ENCODE measurements around the gene KIAA1217.
A peak's percentile ranks its signal among the peaks of the same experiment; 100 is the strongest.

KIAA1217 gene

GRCh38 chr10:24307696-24308485, 99.0 kb downstream of the KIAA1217 start:
- H3K4me3 ChIP-seq: no peak overlapping the region
- no peak overlapping the region for H3K9ac ChIP-seq
- no peak overlapping the region for H3K27ac ChIP-seq
- no peaks in the 10 kb centered on the region for H3K36me3 ChIP-seq
- H3K4me1 ChIP-seq: no peaks in the 10 kb centered on the region
- peaks cover 0 to 3% (median 0%) of the 10 kb centered on the region in 11 experiments; a peak in 2 of 22 replicates for H3K9me3 ChIP-seq (replicated peaks in 1 of 11)
- no peak overlapping the region for H3K4me2 ChIP-seq
- H4K20me1 ChIP-seq: no peaks in the 10 kb centered on the region
- TF ChIP-seq Cebpa-rat (IDR thresholded peaks at IDR 0.05): no peak
- no peaks in the 10 kb centered on the region for H3K27me3 ChIP-seq

- no peak overlapping the region for H3K4me2 ChIP-seq
- H3K27me3 ChIP-seq: no peaks in the 10 kb centered on the region
- no peak overlapping the region for H3K27ac ChIP-seq
- no peaks in the 10 kb centered on the region for H3K36me3 ChIP-seq
- no peak overlapping the region for H3K4me3 ChIP-seq
- peaks cover 0 to 2% (median 0%) of the 10 kb centered on the region in 10 experiments; a peak in 1 of 20 replicates for H3K4me1 ChIP-seq
- TF ChIP-seq Cebpa-rat (IDR thresholded peaks at IDR 0.05): no peak
- no peaks in the 10 kb centered on the region for H4K20me1 ChIP-seq
- no peaks in the 10 kb centered on the region for H3K9me3 ChIP-seq (replicated peaks in 1 of 11)
- no peak overlapping the region for H3K9ac ChIP-seq
Measured at GRCh38 chr10:24310104-24310503, 101.2 kb downstream of the KIAA1217 start.

GRCh38 chr10:24311888-24312287, 103.0 kb downstream of the KIAA1217 start:
- no peak for TF ChIP-seq Cebpa-rat (IDR thresholded peaks at IDR 0.05)
- H3K9me3 ChIP-seq (replicated peaks in 1 of 11): no peaks in the 10 kb centered on the region
- peaks cover 0 to 7% (median 0%) of the 10 kb centered on the region in 10 experiments; a peak in 1 of 20 replicates for H3K4me1 ChIP-seq
- H3K4me3 ChIP-seq: no peak overlapping the region
- H3K27ac ChIP-seq: no peak overlapping the region
- no peaks in the 10 kb centered on the region for H3K27me3 ChIP-seq
- no peaks in the 10 kb centered on the region for H4K20me1 ChIP-seq
- no peak overlapping the region for H3K4me2 ChIP-seq
- H3K36me3 ChIP-seq: no peaks in the 10 kb centered on the region
- H3K9ac ChIP-seq: no peak overlapping the region

DNA sequence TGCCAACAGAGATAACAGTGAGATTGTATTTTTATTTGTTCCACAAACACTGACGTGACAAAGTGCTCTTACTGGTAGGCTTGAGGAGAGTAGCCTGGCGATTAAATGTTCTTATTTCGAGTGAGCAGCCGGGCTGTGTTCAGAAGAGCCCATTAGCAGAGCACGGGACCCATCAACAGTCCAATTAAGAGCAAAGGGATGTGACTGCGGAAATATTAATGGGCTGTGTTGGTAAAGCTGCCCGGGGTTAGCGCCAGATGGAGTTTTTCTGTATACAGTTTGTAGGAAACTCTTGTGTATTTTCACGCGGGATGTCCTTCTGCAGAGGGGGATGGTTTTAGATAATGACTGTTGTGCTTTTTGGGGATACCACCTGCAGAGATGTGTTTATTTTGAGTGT, 104.3 kb downstream of the KIAA1217 start:
- no peak overlapping the region for H3K4me2 ChIP-seq
- no peak overlapping the region for H3K4me3 ChIP-seq
- H3K9me3 ChIP-seq (replicated peaks in 1 of 11): no peaks in the 10 kb centered on the region
- H3K27ac ChIP-seq: no peak overlapping the region
- H3K27me3 ChIP-seq: no peaks in the 10 kb centered on the region
- H3K9ac ChIP-seq: no peak overlapping the region
- H3K4me1 ChIP-seq: peaks cover 0 to 7% (median 0%) of the 10 kb centered on the region in 10 experiments; a peak in 1 of 20 replicates
- no peaks in the 10 kb centered on the region for H3K36me3 ChIP-seq
- H4K20me1 ChIP-seq: no peaks in the 10 kb centered on the region
- no peak for TF ChIP-seq Cebpa-rat (IDR thresholded peaks at IDR 0.05)

GRCh38 chr10:24315211-24315610, 106.3 kb downstream of the KIAA1217 start:
- Histone ChIP-seq H3K9me3 (replicated peaks in 1 of 11) (no peaks in the 10 kb centered on the region), H3K27ac (no peak overlapping the region), H3K27me3 (no peaks in the 10 kb centered on the region), H4K20me1 (no peaks in the 10 kb centered on the region), H3K4me3 (no peak overlapping the region), H3K9ac (no peak overlapping the region), H3K36me3 (no peaks in the 10 kb centered on the region), H3K4me1 (peaks cover 0 to 9% (median 0%) of the 10 kb centered on the region in 10 experiments; a peak in 6 of 20 replicates), H3K4me2 (peak overlapping the region in 1 of 11 experiments; percentile 17; a peak in 1 of 22 replicates)
- no peak for TF ChIP-seq Cebpa-rat (IDR thresholded peaks at IDR 0.05)

- Histone ChIP-seq H3K9me3 (replicated peaks in 1 of 11) (no peaks in the 10 kb centered on the region), H3K9ac (no peak overlapping the region), H3K36me3 (no peaks in the 10 kb centered on the region), H4K20me1 (no peaks in the 10 kb centered on the region), H3K27ac (no peak overlapping the region), H3K4me2 (no peak overlapping the region), H3K4me1 (peaks cover 0 to 25% (median 11%) of the 10 kb centered on the region in 10 experiments; a peak in 15 of 20 replicates), H3K4me3 (no peak overlapping the region), H3K27me3 (no peaks in the 10 kb centered on the region)
- no peak for TF ChIP-seq Cebpa-rat (IDR thresholded peaks at IDR 0.05)
Measured at GRCh38 chr10:24318517-24318916, 109.6 kb downstream of the KIAA1217 start.

GRCh38 chr10:24320373-24320772, 111.4 kb downstream of the KIAA1217 start:
- Histone ChIP-seq H3K9ac (no peak overlapping the region), H3K27ac (0 out of 22 replicates have a peak overlapping the region, but pooled peaks of 1 of the 11 experiments have one; percentile 33), H3K4me2 (peak overlapping the region in 3 of 11 experiments; percentile 28 to 67 (median 51); a peak in 4 of 22 replicates), H3K4me3 (no peak overlapping the region), H4K20me1 (no peaks in the 10 kb centered on the region), H3K36me3 (no peaks in the 10 kb centered on the region), H3K9me3 (replicated peaks in 1 of 11) (no peaks in the 10 kb centered on the region), H3K4me1 (peaks cover 0 to 20% (median 11%) of the 10 kb centered on the region in 10 experiments; a peak in 15 of 20 replicates), H3K27me3 (no peaks in the 10 kb centered on the region)
- no peak for TF ChIP-seq Cebpa-rat (IDR thresholded peaks at IDR 0.05)

DNA sequence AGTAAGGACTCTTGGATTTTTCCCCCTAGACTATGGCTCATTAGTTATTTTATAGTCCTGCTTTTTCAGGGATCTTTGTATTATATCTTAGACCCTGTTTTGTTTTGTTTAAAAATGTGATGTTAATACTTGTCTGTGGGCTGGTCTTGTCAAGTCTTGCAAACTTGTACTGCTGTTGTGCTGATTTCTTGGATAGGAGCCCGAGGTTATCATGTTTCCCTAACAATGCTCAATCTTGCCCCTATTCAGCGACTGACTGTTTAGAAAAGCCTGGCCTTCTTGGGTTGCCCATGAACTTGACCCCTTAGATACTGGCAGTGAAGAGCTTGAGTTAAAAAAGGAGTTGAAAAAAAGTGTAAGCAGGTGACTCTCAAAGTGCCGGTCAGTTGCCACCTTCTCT, 115.7 kb downstream of the KIAA1217 start:
- H3K9ac ChIP-seq: no peak overlapping the region
- peaks cover 16 to 29% (median 22%) of the 10 kb centered on the region in 11 experiments for H3K9me3 ChIP-seq (replicated peaks in 1 of 11)
- peaks cover 0 to 18% (median 11%) of the 10 kb centered on the region in 10 experiments; a peak in 15 of 20 replicates for H3K4me1 ChIP-seq
- H4K20me1 ChIP-seq: no peaks in the 10 kb centered on the region
- no peaks in the 10 kb centered on the region for H3K27me3 ChIP-seq
- H3K36me3 ChIP-seq: peaks cover 0 to 8% (median 0%) of the 10 kb centered on the region in 11 experiments; a peak in 1 of 22 replicates
- TF ChIP-seq Cebpa-rat (IDR thresholded peaks at IDR 0.05): no peak
- no peak overlapping the region for H3K27ac ChIP-seq
- no peak overlapping the region for H3K4me2 ChIP-seq
- no peak overlapping the region for H3K4me3 ChIP-seq

GRCh38 chr10:24331457-24331856, 122.5 kb downstream of the KIAA1217 start:
- Histone ChIP-seq H4K20me1 (no peaks in the 10 kb centered on the region), H3K9ac (no peak overlapping the region), H3K27me3 (no peaks in the 10 kb centered on the region), H3K4me3 (no peak overlapping the region), H3K36me3 (peaks cover 0 to 8% (median 0%) of the 10 kb centered on the region in 11 experiments; a peak in 1 of 22 replicates), H3K4me2 (0 out of 22 replicates have a peak overlapping the region, but pooled peaks of 2 of the 11 experiments have one; percentile 1 to 21), H3K4me1 (peaks cover 0 to 6% (median 0%) of the 10 kb centered on the region in 10 experiments; a peak in 3 of 20 replicates), H3K9me3 (replicated peaks in 1 of 11) (peaks cover 16 to 20% (median 18%) of the 10 kb centered on the region in 11 experiments), H3K27ac (no peak overlapping the region)
- TF ChIP-seq Cebpa-rat (IDR thresholded peaks at IDR 0.05): no peak
